ENCODE results near the gene SYNPO. TPM values are rescaled to one million over a fixed set of nuclear protein-coding genes. Genes with fewer than 3 reads are reported as not detected.

The SYNPO gene
- total RNA-seq, 4 donors from 2014 or later = 15.5 to 89.4 (median 41.8) TPM

DNA sequence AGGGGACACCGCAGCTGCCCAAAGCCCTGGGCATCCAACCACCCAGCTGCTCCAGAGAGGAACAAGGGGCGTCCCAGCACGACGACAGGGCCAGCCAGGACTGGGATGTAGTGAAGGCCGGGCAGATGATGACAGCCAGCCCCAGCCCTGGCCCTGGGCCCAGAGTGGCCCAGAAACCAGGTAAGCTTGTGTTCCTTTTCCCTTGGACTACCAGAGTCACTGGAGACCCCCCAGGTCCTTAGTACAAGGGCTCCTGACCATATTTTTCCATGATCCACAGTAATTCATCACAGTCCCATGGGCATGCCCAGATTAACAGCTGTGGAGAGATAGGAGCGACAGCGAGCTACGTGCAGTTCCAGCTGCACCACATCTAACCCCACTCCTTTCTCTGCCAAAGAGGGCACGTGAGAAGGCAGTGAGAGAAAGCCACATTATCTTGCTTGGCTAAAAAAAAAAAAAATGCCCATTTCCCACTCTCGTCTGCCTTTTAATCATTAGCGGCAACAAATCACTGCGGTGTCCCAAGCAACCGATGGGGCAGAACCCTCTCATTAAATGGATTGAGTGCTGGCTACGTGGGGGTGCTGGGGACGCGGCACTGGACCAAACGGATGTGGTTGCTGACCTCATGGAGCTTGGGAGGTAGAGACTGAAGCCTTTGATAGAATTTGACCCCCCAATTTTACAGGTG lies 21.7 kb upstream of the SYNPO start:
- DNase-seq = no peak

GRCh38 chr5:150619359-150620230 lies 20.9 kb upstream of the SYNPO start:
- DNase-seq = no peak
- whole genome bisulfite sequencing, 2 donors (ENCODE audit: low coverage in 1 of 2) = 66 to 76% methylated on average over 7 to 24 of the region's 24 CpGs
- TF ChIP-seq EP300 (IDR thresholded peaks at IDR 0.05; ENCODE audit: low read depth) (no peak), POLR2AphosphoS5 (IDR thresholded peaks at IDR 0.05) (no peak), CTCF (IDR thresholded peaks at IDR 0.05) (no peak), POLR2A (IDR thresholded peaks at IDR 0.05) (no peak)
- Histone ChIP-seq H3K36me3 (no peaks in the 10 kb centered on the region), H3K27me3 (no peaks in the 10 kb centered on the region), H3K4me3 (no peak overlapping the region), H3K27ac (peak overlapping the region; percentile 9 to 50 (median 30)), H3K9me3 (no peaks in the 10 kb centered on the region), H3K4me1 (peaks cover 6 to 48% (median 29%) of the 10 kb centered on the region in 4 donors)
- intact Hi-C loops (cut with DNase I; ENCODE audit: low total_unique reads) = no loop called here
- in situ Hi-C loops (cut with MboI; ENCODE audit: low pct_ligation_motif_present in 1 of 4, low pct_unique_long_range_greater_than_20kb in 1 of 4, low sequenced_read_pairs in 3 of 4) = no loop called here

More for the DNA sequence above, 21.7 kb upstream of the SYNPO start:
- in situ Hi-C loops (cut with MboI; ENCODE audit: low pct_ligation_motif_present in 1 of 4, low pct_unique_long_range_greater_than_20kb in 1 of 4, low sequenced_read_pairs in 3 of 4) (no loop called here), intact Hi-C loops (cut with DNase I; ENCODE audit: low total_unique reads) (no loop called here)
- H3K4me3 ChIP-seq = no peak overlapping the region
- H3K4me1 ChIP-seq = peaks cover 13 to 52% (median 30%) of the 10 kb centered on the region in 4 donors
- peak overlapping the region in 3 of 4 donors; percentile 22 to 50 (median 38) for H3K27ac ChIP-seq
- 85 to 100% methylated on average over 1 to 17 of the region's 17 CpGs for WGBS, 2 donors (ENCODE audit: low coverage in 1 of 2)
- H3K36me3 ChIP-seq = no peaks in the 10 kb centered on the region
- TF ChIP-seq POLR2AphosphoS5 (IDR thresholded peaks at IDR 0.05) (no peak), POLR2A (IDR thresholded peaks at IDR 0.05) (no peak), EP300 (IDR thresholded peaks at IDR 0.05; ENCODE audit: low read depth) (no peak), CTCF (IDR thresholded peaks at IDR 0.05) (no peak)
- H3K9me3 ChIP-seq = no peaks in the 10 kb centered on the region
- H3K27me3 ChIP-seq = no peaks in the 10 kb centered on the region

DNA sequence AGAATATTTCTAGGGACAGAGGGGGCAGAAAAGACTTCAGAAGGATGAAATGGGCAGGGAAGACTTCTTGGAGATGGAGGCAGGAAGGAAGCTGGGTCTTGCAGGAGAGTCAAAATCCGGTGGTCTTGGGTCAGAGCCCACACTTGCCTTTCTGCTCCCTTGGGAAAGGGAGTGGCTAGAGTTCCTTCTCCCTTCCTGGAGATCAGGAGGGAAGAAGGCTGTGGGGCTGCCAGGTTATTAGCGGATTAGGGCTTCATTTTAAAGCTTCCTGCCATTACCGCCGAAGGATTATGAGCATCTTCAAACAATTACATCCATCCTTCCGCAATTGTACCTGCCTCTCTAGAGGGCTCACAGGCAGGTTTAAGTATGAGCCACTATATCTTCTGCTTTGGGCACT lies 19.2 kb upstream of the SYNPO start:
- 78 to 90% methylated on average over 2 to 5 of the region's 5 CpGs for WGBS, 2 donors (ENCODE audit: low coverage in 1 of 2)
- Histone ChIP-seq H3K4me3 (no peak overlapping the region), H3K27ac (no peak overlapping the region), H3K36me3 (no peaks in the 10 kb centered on the region), H3K4me1 (peaks cover 0 to 46% (median 25%) of the 10 kb centered on the region in 4 donors), H3K27me3 (no peaks in the 10 kb centered on the region), H3K9me3 (no peaks in the 10 kb centered on the region)
- TF ChIP-seq POLR2AphosphoS5 (IDR thresholded peaks at IDR 0.05) (no peak), CTCF (IDR thresholded peaks at IDR 0.05) (no peak), EP300 (IDR thresholded peaks at IDR 0.05; ENCODE audit: low read depth) (no peak), POLR2A (IDR thresholded peaks at IDR 0.05) (no peak)
- no peak for DNase-seq
- in situ Hi-C loops (cut with MboI; ENCODE audit: low pct_ligation_motif_present in 1 of 4, low pct_unique_long_range_greater_than_20kb in 1 of 4, low sequenced_read_pairs in 3 of 4) (no loop called here), intact Hi-C loops (cut with DNase I; ENCODE audit: low total_unique reads) (no loop called here)

DNA sequence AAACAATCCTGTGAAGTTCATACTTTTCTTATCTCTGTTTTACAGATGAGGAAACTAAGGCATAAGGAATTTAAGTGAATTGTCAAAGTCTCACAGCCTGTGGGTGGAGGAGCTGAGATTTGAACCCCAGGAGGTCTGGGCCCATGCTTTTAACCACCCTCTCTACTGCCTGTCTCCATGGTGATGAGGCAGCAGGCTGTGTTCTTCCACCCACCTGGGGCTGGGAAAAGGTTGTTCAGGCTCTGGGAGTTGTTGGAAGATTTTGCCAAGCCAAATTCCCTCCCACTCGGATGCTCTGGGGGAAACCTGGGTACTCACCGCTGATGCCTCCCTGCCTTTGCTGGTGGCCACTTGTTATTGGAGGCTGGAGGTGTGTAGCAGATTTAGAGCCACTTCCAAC lies 18.3 kb upstream of the SYNPO start:
- no peaks in the 10 kb centered on the region for H3K36me3 ChIP-seq
- no peak overlapping the region for H3K4me3 ChIP-seq
- WGBS, 2 donors (ENCODE audit: low coverage in 1 of 2) = 79% methylated on average over 2 of the region's 2 CpGs; no CpG with 5 or more reads in 1 of the 2 donors
- in situ Hi-C loops (cut with MboI; ENCODE audit: low pct_ligation_motif_present in 1 of 4, low pct_unique_long_range_greater_than_20kb in 1 of 4, low sequenced_read_pairs in 3 of 4) (no loop called here), intact Hi-C loops (cut with DNase I; ENCODE audit: low total_unique reads) (no loop called here)
- H3K4me1 ChIP-seq = peaks cover 6 to 45% (median 27%) of the 10 kb centered on the region in 4 donors
- H3K27ac ChIP-seq = no peak overlapping the region
- DNase-seq = no peak
- TF ChIP-seq EP300 (IDR thresholded peaks at IDR 0.05; ENCODE audit: low read depth) (no peak), CTCF (IDR thresholded peaks at IDR 0.05) (no peak), POLR2A (IDR thresholded peaks at IDR 0.05) (no peak), POLR2AphosphoS5 (IDR thresholded peaks at IDR 0.05) (no peak)
- H3K9me3 ChIP-seq = no peaks in the 10 kb centered on the region
- no peaks in the 10 kb centered on the region for H3K27me3 ChIP-seq

Measured in transverse colon (tissue), 4 donors.